GM12872 (cell line): Measurements from ENCODE around the gene TNFRSF8.
A peak's percentile ranks its signal among the peaks of the same experiment; 100 is the strongest.

Experiments used
- TF ChIP-seq, protein P1 (sequence below): IDR thresholded peaks from 3 replicates; pipeline ENCODE4 v1.5.1; 2011; ENCODE audit warnings: low read depth, mild to moderate bottlenecking, low read length, moderate library complexity; ENCODE audit not compliant: insufficient read depth

The TNFRSF8 gene

DNA sequence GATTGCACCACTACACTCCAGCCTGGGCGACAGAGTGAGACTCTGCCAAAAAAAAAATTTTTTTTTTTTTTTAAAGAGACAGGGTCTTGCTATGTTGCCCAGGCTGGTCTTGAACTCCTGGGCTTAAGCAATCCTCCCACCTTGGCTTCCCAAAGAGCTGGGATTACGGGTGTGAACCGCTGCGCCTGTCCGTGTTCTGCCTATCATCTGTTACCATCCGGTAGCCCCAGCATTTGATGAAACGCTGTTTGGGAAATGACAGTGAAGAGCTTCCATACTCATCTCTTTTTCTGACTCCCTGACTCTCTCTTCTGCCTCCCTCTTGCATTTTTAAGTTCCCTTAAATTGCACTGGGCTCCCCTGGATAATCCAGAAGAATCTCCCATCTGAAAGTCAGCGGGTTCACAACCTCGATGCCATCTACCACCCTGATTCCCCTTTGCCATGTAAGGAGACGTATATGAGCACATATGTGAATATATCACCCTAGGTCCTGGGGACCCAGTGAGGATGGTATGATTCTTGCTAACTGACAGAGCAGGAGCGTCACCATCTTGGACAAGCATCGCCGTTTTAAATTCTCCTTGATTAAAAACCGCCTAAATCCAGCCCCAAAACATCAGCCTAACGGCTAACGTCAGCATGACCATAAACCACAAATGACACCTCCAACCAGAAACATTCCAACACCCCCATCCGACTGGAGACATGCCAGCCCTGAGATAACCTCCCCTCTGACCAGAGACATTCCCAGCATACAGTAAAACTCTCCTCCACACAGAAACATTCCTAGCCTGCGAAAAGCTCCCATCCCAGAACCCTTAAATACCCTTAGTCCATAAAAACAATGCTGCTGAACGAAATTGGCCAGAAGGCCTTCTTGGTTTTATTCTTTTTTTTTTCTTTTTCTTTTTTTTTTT is 12.4 kb downstream of the TNFRSF8 start:
- TF ChIP-seq, protein P1, sequence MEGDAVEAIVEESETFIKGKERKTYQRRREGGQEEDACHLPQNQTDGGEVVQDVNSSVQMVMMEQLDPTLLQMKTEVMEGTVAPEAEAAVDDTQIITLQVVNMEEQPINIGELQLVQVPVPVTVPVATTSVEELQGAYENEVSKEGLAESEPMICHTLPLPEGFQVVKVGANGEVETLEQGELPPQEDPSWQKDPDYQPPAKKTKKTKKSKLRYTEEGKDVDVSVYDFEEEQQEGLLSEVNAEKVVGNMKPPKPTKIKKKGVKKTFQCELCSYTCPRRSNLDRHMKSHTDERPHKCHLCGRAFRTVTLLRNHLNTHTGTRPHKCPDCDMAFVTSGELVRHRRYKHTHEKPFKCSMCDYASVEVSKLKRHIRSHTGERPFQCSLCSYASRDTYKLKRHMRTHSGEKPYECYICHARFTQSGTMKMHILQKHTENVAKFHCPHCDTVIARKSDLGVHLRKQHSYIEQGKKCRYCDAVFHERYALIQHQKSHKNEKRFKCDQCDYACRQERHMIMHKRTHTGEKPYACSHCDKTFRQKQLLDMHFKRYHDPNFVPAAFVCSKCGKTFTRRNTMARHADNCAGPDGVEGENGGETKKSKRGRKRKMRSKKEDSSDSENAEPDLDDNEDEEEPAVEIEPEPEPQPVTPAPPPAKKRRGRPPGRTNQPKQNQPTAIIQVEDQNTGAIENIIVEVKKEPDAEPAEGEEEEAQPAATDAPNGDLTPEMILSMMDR = no peak

DNA sequence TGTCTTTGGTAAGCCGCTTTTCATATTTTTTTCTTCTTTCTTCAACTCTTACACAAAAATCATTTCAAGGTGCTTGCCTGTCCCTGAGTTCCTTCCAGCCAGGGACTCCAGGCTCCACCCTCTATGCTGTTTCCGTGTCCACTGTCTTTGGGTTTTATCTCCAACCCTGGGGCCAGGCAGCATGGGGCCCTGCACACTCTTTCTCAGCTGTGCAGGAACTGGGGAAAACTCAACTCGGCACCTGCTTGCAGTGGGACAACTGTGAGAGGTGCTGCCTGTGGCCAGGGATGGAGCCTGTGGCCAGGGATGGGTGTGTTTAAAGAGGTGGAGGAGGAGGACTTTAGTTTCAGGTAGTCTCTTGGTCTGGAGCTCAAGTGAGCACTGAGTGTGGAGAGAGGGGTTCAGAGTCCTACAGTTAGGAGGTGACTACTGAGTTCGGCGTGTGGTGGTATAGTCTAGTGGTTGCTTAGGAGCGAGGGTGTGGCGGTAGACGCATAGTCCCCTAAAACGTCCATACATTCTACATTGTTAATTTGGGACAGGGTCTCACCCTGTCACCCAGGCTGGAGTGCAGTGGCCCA is 13.4 kb downstream of the TNFRSF8 start:
- TF ChIP-seq, protein P1 = no peak

DNA sequence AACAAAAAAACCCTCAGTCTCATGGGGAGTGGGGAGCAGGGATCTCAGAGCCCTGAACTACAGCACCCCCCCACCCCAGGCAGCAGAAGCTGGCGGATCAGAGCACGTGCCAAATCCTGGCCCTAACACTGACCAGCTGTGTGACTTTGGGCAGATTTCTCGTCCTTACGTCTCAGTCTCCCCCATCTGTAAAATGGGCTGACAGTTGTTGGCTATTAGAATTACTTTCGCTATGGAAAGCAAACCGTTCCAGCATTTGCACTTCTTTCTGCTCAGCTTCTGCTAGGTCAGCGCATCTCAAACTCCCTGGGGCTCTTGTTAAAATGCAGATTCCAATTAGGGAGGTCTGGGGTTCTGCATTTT is 15.5 kb downstream of the TNFRSF8 start:
- TF ChIP-seq, protein P1 = no peak

DNA sequence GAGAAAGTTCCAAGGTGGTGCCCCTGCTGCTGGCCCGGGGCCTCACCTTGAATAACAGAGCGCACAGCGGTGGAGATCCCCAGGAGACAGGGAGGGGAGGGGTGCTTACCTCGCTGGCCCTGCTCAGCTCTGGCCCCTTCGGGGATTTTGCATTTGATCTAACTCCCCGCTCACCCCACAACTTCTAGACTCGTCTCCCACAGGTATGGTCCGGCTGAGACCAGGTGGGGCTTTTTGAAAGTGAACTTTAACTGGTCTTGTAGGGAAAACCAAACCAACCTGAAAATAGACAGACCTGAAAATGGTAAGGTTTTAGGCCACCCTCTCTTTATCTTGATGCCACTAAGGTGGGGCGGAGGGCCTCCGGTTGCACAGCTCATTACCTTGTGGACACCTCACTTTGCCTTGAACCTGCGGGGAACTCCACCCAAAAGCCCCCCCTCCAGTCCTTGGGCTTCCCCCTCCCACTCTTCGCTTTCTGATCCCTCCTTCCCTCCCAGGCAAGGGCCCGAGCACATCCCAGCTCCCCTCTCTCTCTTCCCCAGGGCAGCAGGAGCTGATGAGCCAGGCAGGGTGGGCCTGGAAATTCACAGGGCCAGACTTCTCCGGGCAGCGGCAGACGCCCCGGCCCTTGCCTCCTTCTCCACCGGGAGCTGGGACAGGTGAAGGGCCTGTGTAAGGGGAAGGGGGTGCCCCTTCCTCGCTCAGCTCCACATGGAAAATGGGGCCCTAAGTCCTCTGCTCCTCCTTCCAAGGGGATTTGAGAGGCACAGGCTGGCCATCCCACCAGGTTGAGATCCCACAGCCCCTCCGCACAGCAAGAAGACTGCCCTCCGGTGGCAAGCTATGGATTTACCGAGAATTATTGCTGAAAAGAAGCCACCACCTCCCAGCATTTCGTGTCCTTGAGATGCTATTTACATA is 16.1 kb downstream of the TNFRSF8 start:
- TF ChIP-seq, protein P1 = peak; percentile 80

DNA sequence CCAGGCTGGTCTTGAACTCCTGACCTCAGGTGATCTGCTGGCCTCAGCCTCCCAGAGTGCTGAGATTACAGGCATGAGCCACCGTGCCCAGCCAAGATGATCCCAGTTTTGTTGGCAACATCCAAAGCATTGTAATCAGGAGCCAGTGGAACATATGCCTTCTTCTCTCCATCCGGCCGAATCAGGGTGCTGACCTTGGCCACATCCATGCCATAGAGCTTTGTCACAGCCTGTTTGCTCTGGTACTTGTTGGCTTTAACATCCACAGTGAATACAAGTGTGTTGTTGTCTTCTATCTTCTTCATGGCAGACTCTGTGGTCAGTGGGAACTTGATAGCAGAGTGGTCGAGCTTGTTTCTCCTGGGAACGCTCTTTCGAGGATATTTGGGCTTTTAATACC is 17.1 kb downstream of the TNFRSF8 start:
- TF ChIP-seq, protein P1 = no peak

DNA sequence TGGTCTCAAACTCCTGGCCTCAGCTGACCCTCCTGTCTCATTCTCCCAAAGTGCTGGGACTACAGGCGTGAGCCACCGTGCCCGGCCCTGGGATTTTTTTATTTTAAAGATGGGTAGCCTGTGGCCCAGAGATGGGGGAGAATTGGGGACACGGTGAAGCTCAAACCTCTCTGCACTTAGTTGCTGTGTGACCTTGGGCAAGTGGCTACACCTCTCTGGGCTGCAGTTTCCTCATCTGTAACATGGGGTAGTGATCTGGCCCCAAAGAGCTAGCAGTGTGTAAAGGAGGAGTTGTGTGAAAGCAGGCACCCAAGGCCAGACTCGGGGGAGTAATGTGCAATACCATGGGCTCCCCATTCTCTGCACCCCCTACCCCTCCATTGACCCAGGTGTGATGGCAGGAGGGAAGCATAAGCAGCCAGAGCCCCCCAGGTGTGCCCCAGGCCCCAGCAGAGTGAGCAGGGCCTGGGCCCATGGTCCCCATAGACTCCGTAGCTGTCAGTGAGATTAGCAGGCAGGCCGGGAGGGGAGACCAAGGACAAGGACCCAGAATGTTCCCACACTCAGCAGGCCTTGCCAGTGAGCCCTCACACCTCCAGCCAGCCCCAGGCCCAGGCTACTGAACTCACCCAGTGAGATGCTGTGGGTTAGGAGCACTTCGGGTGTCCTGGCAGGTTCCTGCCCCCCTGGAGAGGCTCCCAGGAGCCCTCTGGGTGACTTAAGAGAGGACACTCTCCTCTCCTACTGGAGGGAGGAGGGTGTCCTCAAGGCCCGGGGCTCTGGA is 17.9 kb downstream of the TNFRSF8 start:
- TF ChIP-seq, protein P1 = no peak
